HEK293 (cell line): ENCODE results near the gene MIF.
"Not testable (repeated sequence)": the region's sequence is repeated elsewhere in the genome, so short reads cannot be mapped to it uniquely, and the experiment has no call there.

Experiments used
- CTCF ChIA-PET: fragments of 350-600 bp; formaldehyde crosslinking; extraction: SDS; loops from one replicate; lab custom pipeline; 2021; ENCODE audit warnings: antibody characterized with exemption; lab: Yijun Ruan, JAX
- POLR2A ChIA-PET: fragments of 300-600 bp; formaldehyde crosslinking; extraction: SDS; loops from one replicate; lab custom pipeline; 2020; ENCODE audit warnings: antibody characterized with exemption, inconsistent platforms; lab: Yijun Ruan, JAX
- H3K27ac ChIP-seq: fragments of 200-500 bp; sonication (Bioruptor generic); 2 replicates; pipeline ENCODE4 v1.5.1; 2014; ENCODE audit warnings: low read depth, low read length, control low read depth, inconsistent platforms; ENCODE audit errors: extremely low read depth
- H3K36me3 ChIP-seq, 2 experiments: fragments of 200-500 bp in 1 of 2; sonication (Bioruptor generic) in 1 of 2; 1 replicate in 1 of 2; 2 replicates in 1 of 2; pipeline ENCODE4 v1.5.1; 2014 to 2017; ENCODE audit warnings: inconsistent platforms in 2 of 2, low read length in 2 of 2; ENCODE audit not compliant: control insufficient read depth in 2 of 2, insufficient read depth in 1 of 2
- H3K4me1 ChIP-seq: fragments of 200-500 bp; sonication (Bioruptor generic); 2 replicates; pipeline ENCODE4 v1.5.1; 2014; ENCODE audit warnings: mild to moderate bottlenecking, low read length, inconsistent platforms; ENCODE audit not compliant: control insufficient read depth, insufficient read depth
- H3K4me3 ChIP-seq: 2 replicates; pipeline ENCODE4 v1.5.1; 2011; ENCODE audit warnings: low read depth, mild to moderate bottlenecking, control low read depth, low read length, moderate library complexity
- H3K9me3 ChIP-seq: fragments of 200-500 bp; sonication (Bioruptor generic); 2 replicates; pipeline ENCODE4 v1.5.1; 2014; ENCODE audit warnings: low read depth, low read length, inconsistent platforms; ENCODE audit not compliant: control insufficient read depth, insufficient read depth
- PRDM10 ChIP-seq: fragments of 450-650 bp; formaldehyde crosslinking; IDR thresholded peaks from 2 replicates; pipeline ENCODE4 v1.5.1; 2016; ENCODE audit warnings: missing biosample characterization, missing genetic modification characterization
- SALL2 ChIP-seq: fragments of 450-650 bp; formaldehyde crosslinking; IDR thresholded peaks from 2 replicates; pipeline ENCODE4 v1.5.0; 2017; ENCODE audit warnings: missing biosample characterization, mild to moderate bottlenecking, missing genetic modification characterization, borderline replicate concordance
- ZNF223 ChIP-seq: fragments of 450-650 bp; formaldehyde crosslinking; IDR thresholded peaks from 2 replicates; pipeline ENCODE4 v1.5.1; 2016; ENCODE audit warnings: missing biosample characterization, missing genetic modification characterization
- ZNF302 ChIP-seq: fragments of 450-650 bp; formaldehyde crosslinking; IDR thresholded peaks from 2 replicates; pipeline ENCODE4 v1.5.1; 2016; ENCODE audit warnings: missing biosample characterization, missing genetic modification characterization, low read depth
- ZNF391 ChIP-seq: fragments of 450-650 bp; formaldehyde crosslinking; IDR thresholded peaks from 2 replicates; pipeline ENCODE4 v1.5.1; 2016; ENCODE audit warnings: low read depth, missing biosample characterization, missing genetic modification characterization, borderline replicate concordance
- ZNF560 ChIP-seq: fragments of 450-650 bp; formaldehyde crosslinking; IDR thresholded peaks from 2 replicates; pipeline ENCODE4 v1.5.1; 2017; ENCODE audit warnings: missing biosample characterization, missing genetic modification characterization, borderline replicate concordance
- ZNF585B ChIP-seq: fragments of 450-650 bp; formaldehyde crosslinking; IDR thresholded peaks from 2 replicates; pipeline ENCODE4 v1.5.1; 2016; ENCODE audit warnings: missing biosample characterization, missing genetic modification characterization
- ZNF837 ChIP-seq: fragments of 450-650 bp; formaldehyde crosslinking; IDR thresholded peaks from 2 replicates; pipeline ENCODE4 v1.5.1; 2016; ENCODE audit warnings: missing biosample characterization, missing genetic modification characterization
- ZSCAN5A ChIP-seq: fragments of 450-650 bp; formaldehyde crosslinking; IDR thresholded peaks from 2 replicates; pipeline ENCODE4 v1.5.1; 2016; ENCODE audit warnings: missing biosample characterization, missing genetic modification characterization
- TF ChIP-seq, protein P1 (sequence below): fragments of 450-650 bp; formaldehyde crosslinking; IDR thresholded peaks from 2 replicates; pipeline ENCODE4 v1.5.1; 2017; ENCODE audit warnings: missing biosample characterization, missing genetic modification characterization

Gene MIF

GRCh38 chr22:23913661-23914353 is 19.6 kb downstream of the MIF start (continued):
- TF ChIP-seq ZNF302 (tag by site-specific recombination), result no peak; the same call in 1 of the 2 replicates
- TF ChIP-seq ZNF391 (tag by site-specific recombination), result 0 out of 2 replicates have a peak, but pooled peaks have one; percentile 54
- TF ChIP-seq ZNF560 (tag by site-specific recombination), result no peak
- peak; percentile 67; the same call in 1 of the 2 replicates for TF ChIP-seq ZSCAN5A (tag by site-specific recombination)
- no peak for TF ChIP-seq ZNF585B
- TF ChIP-seq ZNF837 (tag by site-specific recombination), result no peak
- peak; percentile 76 for TF ChIP-seq PRDM10 (tag by site-specific recombination)

- TF ChIP-seq SALL2 (tag by site-specific recombination) (no peak), ZNF223 (tag by site-specific recombination) (no peak)
- TF ChIP-seq, protein P1, sequence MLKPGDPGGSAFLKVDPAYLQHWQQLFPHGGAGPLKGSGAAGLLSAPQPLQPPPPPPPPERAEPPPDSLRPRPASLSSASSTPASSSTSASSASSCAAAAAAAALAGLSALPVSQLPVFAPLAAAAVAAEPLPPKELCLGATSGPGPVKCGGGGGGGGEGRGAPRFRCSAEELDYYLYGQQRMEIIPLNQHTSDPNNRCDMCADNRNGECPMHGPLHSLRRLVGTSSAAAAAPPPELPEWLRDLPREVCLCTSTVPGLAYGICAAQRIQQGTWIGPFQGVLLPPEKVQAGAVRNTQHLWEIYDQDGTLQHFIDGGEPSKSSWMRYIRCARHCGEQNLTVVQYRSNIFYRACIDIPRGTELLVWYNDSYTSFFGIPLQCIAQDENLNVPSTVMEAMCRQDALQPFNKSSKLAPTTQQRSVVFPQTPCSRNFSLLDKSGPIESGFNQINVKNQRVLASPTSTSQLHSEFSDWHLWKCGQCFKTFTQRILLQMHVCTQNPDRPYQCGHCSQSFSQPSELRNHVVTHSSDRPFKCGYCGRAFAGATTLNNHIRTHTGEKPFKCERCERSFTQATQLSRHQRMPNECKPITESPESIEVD (tag by site-specific recombination), result no peak
- no peaks in the 10 kb centered on the region for H3K9me3 ChIP-seq
- CTCF ChIA-PET, result no interaction called here
- H3K4me1 ChIP-seq, result peaks cover 4% of the 10 kb centered on the region; the same call in 1 of the 2 replicates
- no peaks in the 10 kb centered on the region for H3K36me3 ChIP-seq
- POLR2A ChIA-PET, result no interaction called here
- no peak overlapping the region for H3K4me3 ChIP-seq
- H3K27ac ChIP-seq, result no peak overlapping the region
These were observed 21.1 kb downstream of the MIF start for GRCh38 chr22:23915290-23915689.

DNA sequence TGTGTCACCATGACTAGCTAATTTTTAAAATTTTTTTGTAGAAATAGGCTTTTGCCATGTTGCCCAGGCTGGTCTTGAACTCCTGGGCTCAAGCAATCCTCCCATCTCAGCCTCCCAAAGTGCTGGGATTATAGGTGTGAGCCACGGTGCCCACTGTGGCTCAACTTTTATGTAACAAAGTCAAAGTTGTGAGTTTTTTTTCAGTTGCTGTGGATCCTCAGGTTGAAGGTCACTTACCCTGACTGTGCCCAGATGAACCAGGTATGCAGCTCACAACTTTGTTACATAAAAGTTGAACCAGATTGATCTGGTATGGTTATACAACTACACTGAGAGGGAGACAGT is 26.1 kb downstream of the MIF start:
- H3K27ac ChIP-seq, CTCF ChIA-PET, H3K4me3 ChIP-seq, H3K4me1 ChIP-seq, H3K36me3 ChIP-seq, H3K9me3 ChIP-seq: not testable (repeated sequence)
- POLR2A ChIA-PET, result interaction anchor here (0.7 to 1.3 kb wide), 3 partner anchors 26 to 665 kb away, joined by 4 to 7 read pairs (median 5); partner anchors contain the start of genes MIF and SLC2A11

GRCh38 chr22:23921586-23922201 is 27.5 kb downstream of the MIF start:
- H3K4me1 ChIP-seq, H3K27ac ChIP-seq, H3K36me3 ChIP-seq, H3K4me3 ChIP-seq, H3K9me3 ChIP-seq: not testable (repeated sequence)
- CTCF ChIA-PET, result interaction anchor here (0.8 to 1.0 kb wide), 3 partner anchors 8 to 33 kb away, joined by 3 to 6 read pairs (median 3); partner anchors contain the start of gene MIF
- POLR2A ChIA-PET, result interaction anchor here (0.6 to 1.7 kb wide), 3 partner anchors 8 to 1153 kb away, joined by 3 to 5 read pairs (median 5); partner anchors contain the start of gene MIF
